HG02943 (cell line): ENCODE data around the gene PATJ.
"Not testable (repeated sequence)": the region's sequence is repeated elsewhere in the genome, so short reads cannot be mapped to it uniquely, and the experiment has no call there.

Experiments
- ATAC-seq: cut with Tn5 transposase; IDR thresholded peaks from one replicate; pipeline ENCODE4 v1.9.1; 2021; ENCODE audit warnings: mild to moderate bottlenecking, low read depth, moderate library complexity; ENCODE audit not compliant: unreplicated experiment

PATJ gene

DNA sequence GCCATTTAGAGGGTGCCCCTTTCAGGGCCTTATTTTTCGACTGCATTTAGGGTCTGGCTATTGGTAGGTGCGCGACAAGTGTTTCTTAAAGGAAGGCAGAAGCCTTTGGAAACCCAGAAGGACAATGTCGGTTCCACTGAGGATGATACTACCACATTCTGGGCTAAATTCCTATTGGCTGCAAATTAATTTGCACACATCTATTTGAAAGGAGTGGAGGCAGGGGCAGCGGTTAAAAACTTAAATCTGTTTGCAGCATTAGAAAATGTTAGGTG lies 1.1 kb downstream of the PATJ start:
- ATAC-seq, result no peak

DNA sequence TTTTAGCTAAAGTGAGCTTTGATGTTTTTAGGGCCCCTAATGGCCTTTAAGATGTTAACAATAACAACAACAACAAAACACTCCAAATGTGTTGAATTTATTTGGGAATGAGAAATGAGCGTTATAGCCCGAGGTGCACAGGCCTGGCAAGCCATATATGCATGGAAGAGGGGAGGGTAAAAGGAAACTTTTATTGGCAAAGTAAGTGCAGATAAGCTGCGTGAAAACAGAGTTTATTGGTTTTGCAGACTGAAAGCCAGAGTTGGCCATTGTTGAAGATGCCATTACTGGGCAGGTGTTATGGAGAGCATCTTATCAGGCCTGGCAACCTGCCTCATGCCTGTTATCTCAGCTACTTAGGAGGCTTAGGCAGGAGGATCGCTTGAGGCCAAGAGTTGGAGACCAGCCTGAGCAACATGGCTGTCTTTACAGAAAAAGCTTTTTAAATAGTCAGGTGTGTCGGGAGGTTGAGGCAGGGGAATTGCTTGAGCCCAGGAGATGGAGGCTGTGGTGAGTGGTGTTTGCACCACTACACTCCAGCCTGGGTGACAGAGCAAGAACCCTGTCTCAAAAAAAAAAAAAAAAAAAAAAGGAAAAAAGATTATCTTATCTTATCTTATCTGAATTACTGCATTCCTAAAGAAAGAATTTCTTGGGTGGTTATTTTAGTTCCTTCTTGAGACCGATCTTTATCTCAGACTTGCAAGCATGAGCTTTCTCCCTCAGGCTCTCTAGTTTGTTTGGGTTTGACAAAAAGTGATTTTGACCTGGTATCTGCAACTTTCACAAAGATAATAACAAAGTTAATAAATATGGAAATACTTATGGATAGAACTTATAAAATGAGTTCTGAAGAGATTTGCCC lies 1.7 kb downstream of the PATJ start:
- no peak for ATAC-seq

DNA sequence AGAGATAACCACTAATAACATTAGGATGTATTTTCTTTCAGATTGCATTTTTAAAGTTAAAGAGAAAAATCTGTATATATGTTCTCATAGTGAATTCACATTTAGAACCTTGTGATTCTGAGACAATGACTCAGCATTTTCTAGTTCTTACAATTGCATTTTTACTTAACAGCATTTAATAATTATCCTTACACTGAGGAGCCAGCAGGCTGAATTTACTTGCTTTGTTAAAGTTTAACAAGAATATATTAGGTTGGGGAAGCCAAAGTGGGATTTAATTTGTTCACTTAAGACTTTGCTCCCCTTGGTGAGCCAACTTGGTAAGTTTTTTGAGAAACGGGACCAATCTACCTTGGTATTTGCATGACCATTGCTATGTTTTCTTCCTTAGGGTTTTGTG lies 4.5 kb downstream of the PATJ start:
- no peak for ATAC-seq

GRCh38 chr1:61748566-61748965 lies 6.3 kb downstream of the PATJ start:
- ATAC-seq, result no peak

GRCh38 chr1:61749574-61749973 lies 7.3 kb downstream of the PATJ start:
- ATAC-seq, result no peak

DNA sequence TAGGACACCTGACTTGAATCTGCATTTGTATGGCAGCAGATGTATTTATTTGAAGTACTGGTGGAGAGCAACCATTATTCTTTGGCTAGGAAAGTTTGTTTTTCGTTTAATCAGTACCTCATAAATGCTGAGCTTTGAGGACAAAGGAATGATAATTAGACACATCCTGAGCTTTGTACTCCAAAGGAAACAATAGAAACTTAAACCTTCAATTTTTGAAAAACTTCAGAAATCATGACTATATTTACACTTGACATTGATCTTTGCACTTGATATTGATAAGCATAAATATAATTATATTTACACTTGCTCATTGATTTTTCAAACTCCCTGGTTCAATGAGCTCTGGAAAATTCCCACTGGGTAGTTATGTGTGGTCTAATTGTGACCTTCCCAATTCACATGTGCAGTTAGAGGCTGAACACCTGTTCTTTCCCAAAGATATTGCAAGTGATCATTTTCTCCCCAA lies 10.7 kb downstream of the PATJ start:
- no peak for ATAC-seq

GRCh38 chr1:61753998-61754508 lies 11.8 kb downstream of the PATJ start:
- no peak for ATAC-seq

DNA sequence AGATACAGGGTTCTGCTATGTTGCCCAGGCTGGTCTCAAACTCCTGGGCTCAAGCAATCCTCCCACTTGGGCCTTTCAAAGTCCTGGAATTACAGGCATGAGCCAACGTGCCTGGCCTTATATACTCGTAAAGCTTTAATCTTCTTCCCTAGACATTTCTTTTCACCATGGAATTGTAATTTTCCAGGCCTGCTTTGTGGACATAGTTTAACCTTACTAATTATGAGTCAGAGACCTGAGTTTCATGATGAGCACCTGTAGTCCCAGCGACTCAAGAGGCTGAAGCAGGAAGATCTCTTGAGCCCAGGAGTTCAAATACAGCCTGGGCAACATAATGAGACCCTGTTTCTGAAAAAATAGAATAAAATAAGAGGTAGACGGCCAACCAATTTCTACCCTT lies 12.3 kb downstream of the PATJ start:
- ATAC-seq, result no peak

GRCh38 chr1:61756773-61757172 lies 14.5 kb downstream of the PATJ start:
- ATAC-seq, result no peak

- no peak for ATAC-seq
Measured at GRCh38 chr1:61757950-61758349, 15.7 kb downstream of the PATJ start.

- no peak for ATAC-seq
Measured at GRCh38 chr1:61770131-61770530, 27.9 kb downstream of the PATJ start.

DNA sequence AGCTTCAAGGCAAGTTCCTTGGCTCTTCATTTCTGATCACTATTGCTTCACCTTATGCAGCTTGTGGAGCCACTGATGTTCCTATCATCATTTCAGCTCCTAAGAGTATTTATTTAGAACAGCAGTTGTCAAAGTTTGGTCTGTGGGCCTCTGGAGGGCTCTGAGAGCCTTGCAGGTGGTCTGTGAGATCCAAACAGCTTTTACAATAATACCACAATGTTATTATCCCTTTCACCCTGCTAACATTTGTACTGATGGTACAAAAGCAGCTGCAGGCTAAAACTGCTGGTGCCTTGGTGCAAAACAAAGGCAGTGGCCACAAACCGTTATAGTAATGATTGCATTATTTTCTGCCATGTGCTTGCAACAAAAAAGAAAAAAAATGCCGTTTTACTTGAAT lies 33.8 kb downstream of the PATJ start:
- ATAC-seq, result no peak

DNA sequence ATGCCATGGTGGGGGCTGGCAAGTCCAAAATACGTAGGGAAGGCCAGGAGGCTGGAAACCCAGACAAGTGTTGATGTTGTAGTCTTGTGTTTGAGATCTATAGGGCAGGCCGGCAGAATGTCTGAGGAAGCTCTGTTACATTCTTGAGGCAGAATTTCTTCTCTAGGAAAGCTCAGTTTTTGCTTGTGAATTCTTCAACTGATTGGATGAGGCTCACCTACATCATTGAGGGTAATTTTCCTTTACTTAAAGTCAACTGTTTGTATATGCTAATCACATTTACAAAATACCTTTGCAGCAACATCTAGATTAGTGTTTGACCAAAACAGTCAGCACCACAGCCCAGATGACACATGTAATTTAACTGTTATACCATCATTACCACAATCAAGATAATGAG lies 37.0 kb downstream of the PATJ start:
- ATAC-seq, result no peak

DNA sequence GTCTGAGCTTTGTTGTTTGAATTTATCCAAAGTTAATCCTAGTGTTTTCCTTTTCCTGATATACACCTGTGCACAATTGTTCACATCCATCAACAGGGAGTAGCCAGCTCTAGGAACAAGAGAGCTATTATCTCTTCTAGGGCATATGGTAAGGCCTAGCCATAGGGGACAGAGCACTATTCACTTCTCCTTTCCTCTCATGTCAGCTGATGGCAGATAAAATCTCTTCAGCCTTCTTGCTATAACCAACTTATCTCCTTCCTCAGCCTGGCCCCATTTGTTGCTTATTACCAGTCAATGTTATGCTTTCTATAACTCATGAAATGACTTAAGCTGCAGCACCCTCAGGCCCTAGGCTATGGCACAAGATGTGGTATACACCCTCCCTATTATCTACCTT lies 38.9 kb downstream of the PATJ start:
- no peak for ATAC-seq

DNA sequence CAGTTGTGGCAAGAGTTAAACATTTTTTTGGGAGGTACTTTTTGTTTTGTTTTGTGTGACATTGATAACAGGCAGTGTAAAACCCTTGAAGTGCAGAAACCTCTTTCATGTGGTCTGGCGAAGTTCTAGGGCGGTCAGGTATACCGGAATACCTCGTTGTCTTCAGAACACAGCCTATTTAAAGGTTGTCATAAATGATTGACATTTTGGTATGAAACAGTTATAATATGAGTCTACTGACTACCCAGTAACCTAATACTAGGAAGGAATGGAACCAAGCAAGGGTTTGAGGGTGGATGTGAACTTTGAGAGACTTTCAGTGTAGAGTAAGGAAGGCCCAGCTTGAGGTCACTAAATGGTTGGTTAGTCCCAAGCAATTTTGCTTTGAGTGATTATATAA lies 40.5 kb downstream of the PATJ start:
- ATAC-seq, result peak; percentile 98

GRCh38 chr1:61784726-61785125 lies 42.4 kb downstream of the PATJ start:
- no peak for ATAC-seq

DNA sequence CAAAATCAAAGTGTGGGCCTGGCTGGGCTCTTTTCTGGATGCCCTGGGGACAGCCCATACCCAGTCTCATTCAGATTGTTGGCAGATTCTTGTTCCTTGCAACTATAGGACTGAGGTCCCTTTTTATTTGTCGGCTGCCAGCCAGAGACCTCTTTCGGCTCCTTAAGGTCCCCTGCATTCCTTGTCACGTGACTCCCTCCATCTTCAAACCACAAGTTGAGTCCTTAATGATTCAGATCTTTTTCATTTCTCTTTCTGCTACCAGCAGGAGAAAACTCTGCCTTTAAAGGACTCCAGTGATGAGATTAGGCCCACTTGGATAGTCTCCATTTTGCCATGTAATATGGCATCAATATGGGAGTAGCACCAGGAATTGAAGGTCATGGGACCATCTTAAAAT lies 48.6 kb downstream of the PATJ start:
- no peak for ATAC-seq

GRCh38 chr1:61797045-61797755 lies 54.9 kb downstream of the PATJ start:
- no peak for ATAC-seq

- ATAC-seq, result not testable (repeated sequence)
Measured at GRCh38 chr1:61801047-61801446, 58.8 kb downstream of the PATJ start.

DNA sequence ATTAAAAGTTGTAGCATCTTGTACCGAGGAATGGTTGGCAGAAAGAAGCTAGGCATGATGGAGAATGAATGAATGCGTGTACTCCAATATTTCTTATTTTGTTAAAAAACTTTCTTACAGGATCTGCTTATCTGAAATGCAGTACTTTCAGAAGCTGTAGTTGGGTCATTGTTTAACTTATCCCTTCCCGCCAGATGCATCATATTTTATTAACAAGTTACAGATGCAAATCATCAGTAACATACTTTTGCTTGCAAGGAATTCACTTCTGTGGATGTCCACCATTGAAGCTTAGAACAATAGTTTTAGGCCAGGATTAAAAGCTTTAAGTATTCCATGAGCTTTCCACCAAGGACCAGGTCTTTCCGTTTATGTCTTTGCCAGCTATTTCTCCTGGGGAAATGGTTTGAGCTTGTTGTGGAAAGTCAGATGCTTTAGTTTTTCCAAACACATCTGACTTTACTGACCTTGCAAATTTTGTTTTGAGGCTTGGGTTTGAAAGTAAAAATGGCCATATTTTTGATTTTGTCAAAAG lies 65.4 kb downstream of the PATJ start:
- no peak for ATAC-seq

DNA sequence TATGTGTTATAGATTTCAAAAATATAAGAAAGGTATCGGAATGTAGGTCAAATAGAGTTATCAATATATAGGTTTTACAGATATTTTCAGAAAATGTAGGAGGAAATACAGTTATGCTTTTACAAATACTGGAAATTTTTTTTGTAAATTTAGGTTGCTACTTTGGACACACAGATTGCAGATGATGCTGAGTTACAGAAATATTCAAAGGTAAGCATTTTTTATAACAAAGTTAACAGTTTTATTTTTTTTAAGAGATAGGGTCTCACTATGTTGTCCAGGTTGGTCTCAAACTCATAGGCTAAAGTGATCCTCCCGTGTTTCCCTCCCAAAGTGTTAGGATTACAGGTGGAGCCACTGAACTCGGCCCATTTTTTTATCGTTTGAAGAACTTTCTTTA lies 66.0 kb downstream of the PATJ start:
- ATAC-seq, result no peak

- ATAC-seq, result no peak
Measured at GRCh38 chr1:61808968-61809367, 66.7 kb downstream of the PATJ start.
